GM23248 (cell line): ENCODE data around the gene CYGB.

Source experiments
- EZH2 ChIP-seq: fragments of 200-600 bp; sonication (generic); IDR thresholded peaks from 2 replicates; pipeline ENCODE4 v1.6.1; 2018; ENCODE audit warnings: antibody characterized with exemption, mild to moderate bottlenecking; ENCODE audit not compliant: insufficient read depth, poor library complexity, severe bottlenecking
- EZH2phosphoT487 ChIP-seq: fragments of 200-600 bp; sonication (generic); IDR thresholded peaks from 2 replicates; pipeline ENCODE4 v1.6.1; 2018; ENCODE audit warnings: antibody characterized with exemption, moderate library complexity, mild to moderate bottlenecking, low read depth; ENCODE audit not compliant: insufficient read depth

DNA sequence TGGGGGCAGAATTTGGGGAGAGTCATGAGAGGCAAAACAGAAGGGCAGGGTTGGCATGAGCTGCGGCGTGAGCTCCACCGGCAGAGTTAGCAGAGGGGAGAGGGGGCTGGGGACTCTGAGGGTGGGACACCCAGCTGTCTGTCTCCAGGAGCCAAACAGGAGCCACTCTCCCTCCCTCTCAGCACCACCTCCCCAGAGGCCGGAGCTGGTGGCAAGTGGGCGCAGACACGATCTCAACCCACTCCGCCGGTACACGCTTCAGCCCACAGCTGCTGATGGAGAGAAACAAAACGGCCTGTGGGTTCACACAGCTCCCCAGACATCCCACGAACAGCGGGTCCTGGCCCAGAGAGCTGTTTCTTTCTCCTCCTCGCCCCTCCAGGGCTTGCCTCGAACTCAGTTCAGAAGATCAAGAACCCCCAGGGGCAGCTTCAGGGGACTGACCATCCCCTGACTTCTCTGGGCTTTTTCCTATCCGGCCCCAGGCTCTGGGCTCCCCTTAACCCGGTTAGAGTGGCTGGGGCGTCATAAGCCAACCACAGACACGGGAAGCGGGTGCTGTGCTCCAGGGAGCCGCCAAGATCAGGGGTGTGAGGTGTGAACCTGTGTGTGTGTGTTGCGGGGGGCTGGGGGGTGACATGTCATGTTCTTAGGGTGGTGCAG, 43.9 kb downstream of the CYGB start:
- TF ChIP-seq EZH2 = no peak
- no peak for TF ChIP-seq EZH2phosphoT487
